Esophagus mucosa (tissue), 1 donor: Measurements from ENCODE around the gene CEP135. TPM values are rescaled to one million over a fixed set of nuclear protein-coding genes. Genes with fewer than 3 reads are reported as not detected.

ENCODE experiments used
- ATAC-seq: fragments of 200-7000 bp; cut with Tn5 transposase; one replicate; pipeline ENCODE4 v1.9.1; 2020
- total RNA-seq: library from RNA; stranded (reverse); gene quantifications from one replicate; pipeline ENCODE4 v1.2.4, GENCODE V29; 2023
- donor health status: DM: yes; HTN: yes; CAD: no.

The CEP135 gene
- total RNA-seq, 1 donor from 2014 or later: 4.0 TPM

DNA sequence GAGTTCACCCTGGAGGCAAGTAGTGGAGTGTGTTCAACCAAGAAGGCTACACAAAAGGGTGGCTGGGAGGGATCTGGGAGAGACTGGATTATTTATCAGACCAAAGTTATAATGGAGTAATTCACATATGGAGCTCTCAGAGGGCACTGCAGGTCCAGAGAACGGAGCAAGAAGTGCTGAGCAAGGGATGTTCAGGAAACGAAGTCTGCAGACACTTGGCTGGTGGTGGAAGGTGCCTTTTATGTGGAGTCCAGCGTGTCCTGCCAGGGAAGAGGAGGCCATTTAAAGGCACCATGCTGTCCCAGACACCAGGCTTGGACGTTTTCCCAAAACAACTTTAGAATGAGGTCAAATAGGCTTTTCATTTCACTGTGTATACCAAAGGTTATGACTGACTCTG lies 130.1 kb downstream of the CEP135 start:
- ATAC-seq: no peak

DNA sequence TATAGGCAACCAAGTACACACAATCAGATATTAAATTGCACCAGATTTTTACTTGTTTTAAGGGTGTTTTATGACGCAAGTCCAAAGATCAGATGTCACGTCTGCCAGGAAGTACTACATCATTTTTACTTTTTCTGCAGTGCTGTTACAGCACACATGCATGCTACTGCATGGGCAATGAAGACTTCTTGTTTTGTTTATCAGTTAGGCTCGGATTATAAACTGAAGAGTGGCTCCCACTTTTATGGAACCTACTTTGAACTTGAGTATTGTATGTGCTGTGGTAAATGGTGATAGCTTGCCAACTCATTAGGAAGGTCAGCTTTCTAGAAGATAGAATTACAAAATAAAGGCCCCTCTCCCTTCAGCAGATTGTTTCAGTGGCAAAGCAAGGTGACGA lies 131.6 kb downstream of the CEP135 start:
- no peak for ATAC-seq

DNA sequence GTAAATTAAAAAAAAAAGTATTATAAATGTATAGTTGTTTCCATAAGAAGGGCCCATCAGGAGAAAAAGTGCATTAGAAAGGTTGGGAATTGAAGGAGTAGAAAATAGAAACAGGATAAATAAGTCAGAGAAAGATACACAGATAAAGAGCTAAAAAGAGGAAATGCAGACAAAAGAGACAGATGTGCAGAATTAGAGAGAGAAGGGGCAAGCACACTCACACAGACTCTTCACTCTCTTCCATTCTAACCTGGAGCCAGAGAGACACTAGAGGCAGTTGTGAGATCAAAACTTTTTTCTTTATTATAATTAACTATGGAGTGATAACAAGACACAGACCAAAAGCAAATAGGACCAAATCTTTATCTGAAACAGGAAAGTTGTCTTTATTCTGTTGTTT lies 134.1 kb downstream of the CEP135 start:
- no peak for ATAC-seq

Other genes with a start within 250 kb of the CEP135 start
- not detected for gene EXOC1L, start 129.2 kb upstream of the CEP135 start, total RNA-seq
- 39.6 TPM for gene EXOC1, start 95.3 kb upstream of the CEP135 start, total RNA-seq